Bone marrow (tissue), 2 donors: ENCODE results near the gene TBX18.

ENCODE experiments used
- DNase-seq, 2 donors: peaks; one replicate each; lab custom pipeline; 2025; lab: John Stamatoyannopoulos, UW

TBX18 gene

DNA sequence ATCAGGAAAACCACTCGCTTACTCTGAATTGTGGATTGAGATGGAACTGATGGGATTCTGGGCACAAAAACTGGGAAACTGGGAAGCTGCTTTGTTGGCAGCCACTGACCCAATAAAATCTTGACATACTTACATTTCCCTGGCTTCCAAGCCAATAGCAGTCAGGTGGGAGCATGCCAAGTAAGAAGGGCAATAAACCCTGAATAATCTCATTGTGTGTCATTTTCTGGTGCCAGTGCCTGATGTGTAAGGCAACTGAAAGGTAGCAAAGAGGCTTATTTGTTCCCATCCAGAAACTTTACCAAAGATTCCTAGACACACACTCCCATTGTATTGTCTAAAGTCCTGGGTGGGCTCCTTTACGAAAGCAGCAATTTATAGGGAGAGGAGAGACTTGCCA is 93.2 kb downstream of the TBX18 start:
- DNase-seq = no peak

DNA sequence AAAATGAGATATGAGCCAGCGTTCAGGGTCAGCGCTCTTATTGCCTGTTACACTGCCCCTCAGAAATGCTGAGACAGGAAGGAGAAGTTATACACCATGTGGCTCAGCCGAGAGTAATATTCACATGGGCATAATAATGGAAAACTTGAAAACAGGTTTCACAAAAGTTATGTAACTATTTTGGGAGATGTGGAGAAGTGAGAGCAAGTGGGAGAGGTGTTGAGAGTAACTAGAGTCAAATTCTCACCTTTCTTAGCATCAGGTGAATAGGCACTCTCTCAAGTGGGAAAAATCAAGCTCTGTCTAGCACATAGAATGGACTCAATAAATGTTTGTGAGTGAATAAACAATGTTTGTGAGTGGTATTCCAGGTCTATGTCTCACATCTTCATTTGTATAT is 94.5 kb downstream of the TBX18 start:
- no peak for DNase-seq

DNA sequence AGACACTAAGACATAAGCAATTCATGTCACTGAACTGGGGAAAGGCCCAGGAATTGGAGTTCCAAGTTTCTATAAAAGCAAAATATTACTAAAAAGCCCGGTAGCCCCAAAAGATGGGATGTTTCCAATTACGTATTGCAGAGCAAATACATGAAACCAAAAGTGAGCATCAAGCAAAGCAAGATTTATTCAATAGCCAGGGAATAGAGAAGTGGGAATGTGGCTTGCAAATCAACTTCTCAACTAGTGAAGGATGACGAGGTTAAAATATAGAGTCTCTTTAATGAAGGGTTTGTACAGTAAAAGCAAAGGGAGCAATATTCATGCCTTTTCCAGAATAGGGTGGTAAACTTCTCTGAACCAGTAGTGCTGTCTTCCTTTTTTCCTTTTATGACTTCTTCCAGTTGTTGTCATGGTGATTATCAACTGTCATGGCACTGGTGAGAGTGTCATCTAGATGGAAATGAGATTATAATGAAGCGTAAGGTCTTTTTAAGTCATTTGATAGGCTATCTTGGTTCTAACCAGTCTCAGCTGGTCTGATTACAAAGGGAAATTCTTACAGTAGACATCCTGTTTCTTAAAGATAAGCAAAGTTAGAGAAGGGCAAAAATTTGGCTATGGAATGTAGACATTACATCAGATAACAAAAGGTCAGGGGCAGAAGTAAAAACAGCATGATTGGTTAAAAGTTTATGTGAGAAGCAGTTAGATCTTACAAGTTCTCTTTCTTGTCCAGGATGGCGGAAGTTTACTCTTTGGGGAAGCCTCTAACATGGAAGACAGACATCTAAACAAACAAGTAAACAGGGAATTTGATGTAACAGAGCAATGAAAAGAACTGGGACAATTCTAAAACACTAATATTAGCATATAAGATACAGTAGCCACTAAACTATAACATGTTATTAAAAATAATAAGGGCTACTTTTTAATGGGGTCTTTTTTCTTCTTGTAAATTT is 96.9 kb downstream of the TBX18 start:
- DNase-seq = no peak

DNA sequence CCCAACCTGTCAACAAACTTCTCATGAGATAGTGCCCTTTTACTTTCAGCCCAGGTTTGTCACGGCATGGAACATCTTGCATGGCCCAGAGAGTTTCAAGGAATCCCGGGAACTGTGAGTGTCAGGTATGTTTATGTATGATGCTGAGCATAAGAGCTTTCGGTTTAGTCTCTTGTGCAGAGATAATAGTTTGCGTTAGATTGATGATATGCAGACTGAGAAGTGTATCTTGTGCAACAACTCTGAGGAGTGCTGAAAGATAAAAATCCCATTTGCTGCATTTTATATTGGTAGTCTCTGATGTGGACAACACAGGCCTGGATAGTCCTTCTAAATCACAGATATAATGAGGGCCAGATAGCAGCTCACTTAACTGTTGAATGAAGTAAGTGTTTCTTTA is 99.0 kb downstream of the TBX18 start:
- no peak for DNase-seq

DNA sequence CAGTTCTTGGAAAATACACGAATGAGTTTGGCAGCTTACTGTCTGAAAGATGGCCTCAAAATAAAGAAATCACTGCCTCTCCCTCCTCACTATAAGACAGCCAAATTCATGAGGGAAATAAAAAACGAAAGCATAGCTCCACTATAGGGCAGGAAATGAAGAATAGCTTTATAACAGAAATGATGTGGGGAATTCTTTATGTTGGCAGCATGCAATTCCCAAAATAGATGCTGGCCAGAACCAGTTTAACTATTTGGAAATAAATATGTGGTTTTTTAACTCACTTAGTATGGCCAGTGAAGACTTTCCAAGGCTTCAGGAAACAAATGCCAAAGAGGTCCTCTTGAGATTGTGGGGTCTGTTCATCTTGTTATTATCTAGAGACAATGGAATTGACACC is 100.5 kb downstream of the TBX18 start:
- DNase-seq = no peak

DNA sequence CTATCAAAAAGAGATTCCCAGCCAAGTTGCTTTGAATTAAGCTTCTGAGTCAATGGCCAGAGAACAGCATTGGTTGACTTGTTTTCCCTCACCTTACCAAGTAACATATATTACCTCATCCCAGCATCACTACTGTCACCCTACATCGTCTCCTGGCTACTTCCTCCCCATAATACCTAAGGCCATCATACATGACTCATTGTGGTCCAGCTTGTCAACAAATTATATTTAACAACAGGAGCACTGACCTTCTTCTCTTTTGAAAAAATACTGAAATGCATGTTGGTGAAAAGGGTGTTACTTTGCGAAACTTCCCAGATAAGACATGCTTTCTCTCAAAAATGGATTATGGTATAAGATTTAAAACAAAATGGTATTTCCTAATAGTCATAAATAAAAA is 106.9 kb downstream of the TBX18 start:
- DNase-seq = no peak

DNA sequence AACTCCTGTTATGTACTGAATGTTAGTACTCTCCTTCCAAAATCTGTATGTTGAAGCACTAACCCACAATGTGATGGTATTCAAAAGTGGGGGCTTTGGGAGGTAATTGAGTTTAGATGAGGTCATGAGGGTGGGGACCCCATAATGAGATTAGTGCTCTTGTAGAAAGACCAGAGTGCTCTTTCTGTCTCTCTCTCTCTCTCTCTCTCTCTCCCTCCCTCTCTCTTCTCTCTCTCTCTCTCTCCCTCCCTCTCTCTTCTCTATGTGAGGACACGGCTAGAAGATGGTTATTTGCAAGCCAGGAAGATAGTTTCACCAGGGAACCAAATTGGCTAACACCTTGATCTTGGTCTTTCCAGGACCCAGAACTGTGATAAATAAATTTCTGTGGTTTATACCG is 107.4 kb downstream of the TBX18 start:
- DNase-seq = no peak

DNA sequence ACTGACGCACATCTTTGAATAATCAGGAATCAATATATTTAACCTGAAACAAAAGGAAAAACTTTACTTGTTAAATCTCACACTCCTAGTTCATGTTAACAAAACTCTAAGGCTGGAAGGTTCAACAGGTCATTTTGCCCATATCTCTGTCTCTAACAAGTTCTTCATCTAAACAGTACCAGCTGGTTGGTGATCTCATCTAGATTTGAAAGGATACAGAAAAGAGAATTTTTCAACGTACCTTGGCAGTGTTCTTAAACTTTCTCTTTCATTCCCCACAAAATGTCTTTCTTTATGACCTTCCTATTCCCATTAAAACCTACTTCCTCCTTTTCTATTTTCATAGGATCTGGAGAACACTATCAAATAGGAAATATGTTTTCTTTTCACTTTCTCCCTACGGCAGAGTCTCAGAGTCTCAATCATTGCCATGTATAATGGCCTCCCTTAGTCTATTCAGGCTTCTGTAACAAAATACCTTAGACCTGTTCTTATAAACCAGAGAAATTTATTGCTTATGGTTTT is 111.3 kb downstream of the TBX18 start:
- DNase-seq = no peak

DNA sequence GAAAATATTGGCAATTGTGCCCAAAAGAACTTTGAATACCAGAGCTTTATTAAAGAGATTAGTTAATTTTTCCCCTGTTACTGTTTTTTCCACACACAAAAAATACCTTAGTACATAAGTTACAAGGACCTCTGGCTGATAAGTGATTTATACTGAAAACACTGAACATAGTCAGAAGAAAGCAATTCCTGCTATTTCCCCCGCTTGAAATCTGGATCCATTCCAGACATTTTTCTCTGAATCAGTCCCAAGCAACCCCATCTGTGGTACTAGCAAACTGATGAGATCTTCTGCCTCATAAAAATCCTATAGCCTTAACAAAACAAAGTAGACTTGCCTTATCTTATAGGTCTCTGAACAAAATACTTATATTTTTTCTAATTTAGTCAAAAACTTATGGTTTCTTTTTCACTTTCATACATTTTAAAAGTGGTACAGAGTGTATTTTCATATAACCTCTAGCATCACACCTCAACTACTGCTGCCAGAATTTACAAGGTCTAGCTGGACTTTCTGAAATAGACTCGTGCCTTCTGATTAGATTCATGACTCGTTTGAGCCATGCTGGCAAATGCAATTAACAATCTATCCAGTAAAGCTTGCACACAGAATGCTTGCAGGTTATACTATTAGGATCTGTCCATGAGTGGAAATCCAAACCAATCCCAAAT is 111.9 kb downstream of the TBX18 start:
- no peak for DNase-seq

DNA sequence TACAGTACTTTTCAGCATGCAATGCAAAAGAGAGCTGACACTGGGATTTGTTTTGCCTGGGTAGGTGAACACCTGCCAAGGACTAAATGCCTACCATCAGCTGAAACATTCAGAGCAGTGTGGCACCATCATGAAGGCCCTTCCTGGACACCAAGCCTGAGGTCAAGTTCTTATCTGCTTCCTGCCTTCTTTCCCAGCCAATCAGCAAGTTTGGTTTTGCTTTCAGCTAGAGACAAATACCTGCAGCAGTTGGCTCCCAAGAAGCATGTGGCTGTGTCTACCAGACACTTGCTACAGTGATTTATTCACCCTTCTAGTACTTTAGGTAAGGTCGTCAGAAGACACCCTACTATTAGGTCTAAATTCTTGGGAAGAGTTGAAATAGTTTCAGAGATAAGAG is 112.8 kb downstream of the TBX18 start:
- no peak for DNase-seq

DNA sequence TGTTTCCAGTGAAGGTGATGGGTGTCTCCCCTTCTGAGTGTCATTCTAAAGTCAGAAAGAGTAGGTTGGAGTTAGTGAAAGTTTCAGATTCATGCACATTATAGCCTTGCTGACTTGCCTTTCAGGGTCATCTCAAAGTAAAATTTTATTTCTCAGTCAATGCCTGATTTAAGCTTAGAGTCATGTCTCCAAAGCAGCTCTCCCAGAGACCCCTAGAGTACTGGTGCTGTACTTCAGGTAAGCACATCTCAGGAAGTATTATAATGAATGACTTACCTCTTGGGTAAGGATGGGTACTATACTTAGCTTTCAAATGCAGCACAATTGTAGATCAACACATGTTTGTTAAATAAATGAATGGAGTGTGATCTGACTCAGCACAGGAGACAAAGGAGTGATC is 116.0 kb downstream of the TBX18 start:
- no peak for DNase-seq

DNA sequence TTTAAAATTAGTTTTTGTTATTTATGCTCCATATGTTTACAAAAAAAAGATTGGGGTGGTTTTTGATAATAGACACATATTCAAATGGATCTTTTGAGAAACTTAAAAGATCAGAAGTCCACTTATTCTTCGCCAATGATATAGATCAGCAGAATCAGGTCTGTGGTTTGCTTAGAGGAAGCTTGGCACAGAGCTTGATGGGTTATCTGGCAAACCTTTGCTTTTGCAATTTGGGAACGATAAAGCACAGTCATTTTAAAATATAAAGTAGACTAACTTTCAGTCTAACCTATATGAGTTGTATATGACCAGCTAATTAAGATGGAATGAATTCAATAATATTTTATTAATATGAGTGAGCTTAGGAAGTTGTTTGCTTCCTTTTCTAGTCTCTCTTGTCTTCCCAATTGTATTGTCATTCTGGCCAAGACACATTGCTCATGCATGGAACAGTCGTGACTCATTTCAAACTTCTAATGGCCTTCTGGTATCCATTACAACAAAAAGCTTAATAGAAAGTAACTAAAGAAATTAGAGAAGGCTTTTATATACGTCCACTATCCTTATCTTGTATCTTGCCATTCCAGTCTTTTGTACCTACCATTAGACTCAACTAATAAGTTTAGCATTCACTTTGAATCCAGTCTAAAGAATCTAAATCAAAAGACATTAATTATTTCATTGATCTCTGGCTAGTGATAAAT is 118.7 kb downstream of the TBX18 start:
- no peak for DNase-seq

DNA sequence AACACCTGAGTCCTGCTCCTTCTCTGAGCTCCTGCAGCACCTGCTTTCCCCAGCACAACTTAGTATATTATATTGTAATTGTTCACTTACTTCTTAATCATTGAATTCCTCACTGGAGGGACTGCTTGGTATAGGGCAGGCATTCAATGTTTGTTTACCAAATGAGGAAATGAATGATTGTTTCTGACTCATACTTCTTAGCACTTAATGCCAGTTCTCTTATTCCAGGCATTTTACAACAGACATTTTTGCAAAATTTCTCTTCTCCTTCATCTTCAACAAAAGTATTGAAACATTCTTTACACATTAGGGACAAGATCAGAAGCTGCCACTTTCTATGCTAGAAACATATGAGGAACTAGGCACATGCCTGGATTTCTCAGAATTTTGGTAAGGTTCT is 119.4 kb downstream of the TBX18 start:
- no peak for DNase-seq

DNA sequence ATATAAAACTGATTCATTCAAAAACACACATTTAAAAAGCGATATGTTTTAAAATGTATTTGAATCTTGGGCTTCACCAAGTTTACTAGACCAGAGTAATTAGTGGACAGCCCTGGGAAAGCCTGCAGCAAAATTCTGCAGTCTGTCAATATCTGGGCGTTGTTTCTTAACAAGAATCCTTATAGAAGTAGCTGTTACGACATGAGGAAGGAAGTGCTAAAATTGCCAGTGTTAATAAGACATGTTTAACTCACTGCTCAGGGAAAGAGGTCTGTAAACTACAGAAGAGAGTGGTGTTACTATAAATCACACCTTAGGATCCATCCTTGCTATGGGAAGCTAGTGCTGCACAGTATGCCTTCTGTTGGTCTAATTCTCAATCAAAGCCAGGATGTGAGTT is 120.6 kb downstream of the TBX18 start:
- DNase-seq = no peak

DNA sequence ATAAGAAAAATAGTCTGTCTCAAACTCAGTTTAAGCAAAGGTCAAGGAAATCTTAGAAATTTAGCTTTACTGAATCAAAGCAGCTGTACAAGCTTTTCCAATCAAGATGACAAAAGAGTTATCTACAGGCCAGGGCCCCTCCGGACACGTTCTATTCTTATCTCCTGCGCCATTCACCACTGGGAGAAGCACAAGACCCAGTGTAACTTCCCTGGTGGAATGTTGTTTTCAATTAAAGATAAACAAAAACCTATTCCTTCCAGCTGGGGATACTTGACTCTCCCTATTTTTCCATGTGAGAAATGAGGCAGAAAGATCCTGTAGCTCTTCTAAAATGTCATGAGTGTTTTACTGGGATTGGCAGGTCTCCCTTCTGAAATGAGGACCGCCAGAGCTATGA is 123.3 kb downstream of the TBX18 start:
- DNase-seq = no peak

DNA sequence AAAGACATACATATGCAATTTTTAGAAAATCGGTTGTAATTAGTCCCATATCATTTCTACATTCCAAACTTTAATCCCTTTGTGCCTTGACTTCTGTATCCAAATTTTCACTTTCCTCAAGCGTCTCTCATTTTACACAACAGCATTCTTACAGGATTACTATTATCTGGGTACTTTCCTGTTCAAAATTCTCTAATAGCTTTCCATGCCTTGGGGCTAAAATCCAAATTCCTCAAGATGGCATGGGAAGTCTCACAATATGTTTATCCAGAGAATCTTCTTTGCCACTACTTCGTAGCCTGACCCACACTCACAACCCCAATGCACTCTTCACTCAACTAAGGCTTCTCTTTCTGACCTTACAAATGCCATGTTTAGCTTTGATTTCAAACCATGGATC is 125.0 kb downstream of the TBX18 start:
- no peak for DNase-seq

DNA sequence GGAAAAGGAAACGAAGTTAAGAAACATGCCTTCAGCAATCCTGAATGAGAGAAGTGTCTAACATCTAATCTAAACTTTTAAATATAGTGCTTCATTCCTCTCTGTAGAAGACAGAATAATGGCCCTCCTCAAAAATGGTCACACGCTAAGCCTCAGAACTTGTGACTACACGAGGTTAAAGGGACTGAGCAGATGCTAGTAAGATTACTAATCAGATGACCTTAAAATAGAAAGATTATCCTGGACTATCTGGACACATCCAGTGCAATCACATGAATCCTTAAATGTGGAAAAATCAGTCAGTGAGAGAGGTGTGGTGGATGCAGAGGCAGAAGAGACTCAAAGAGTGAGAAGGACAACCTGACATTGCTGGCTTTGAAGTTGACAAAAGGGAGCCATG is 126.1 kb downstream of the TBX18 start:
- DNase-seq = no peak
